Measurements from ENCODE around the gene ERF.

DNA sequence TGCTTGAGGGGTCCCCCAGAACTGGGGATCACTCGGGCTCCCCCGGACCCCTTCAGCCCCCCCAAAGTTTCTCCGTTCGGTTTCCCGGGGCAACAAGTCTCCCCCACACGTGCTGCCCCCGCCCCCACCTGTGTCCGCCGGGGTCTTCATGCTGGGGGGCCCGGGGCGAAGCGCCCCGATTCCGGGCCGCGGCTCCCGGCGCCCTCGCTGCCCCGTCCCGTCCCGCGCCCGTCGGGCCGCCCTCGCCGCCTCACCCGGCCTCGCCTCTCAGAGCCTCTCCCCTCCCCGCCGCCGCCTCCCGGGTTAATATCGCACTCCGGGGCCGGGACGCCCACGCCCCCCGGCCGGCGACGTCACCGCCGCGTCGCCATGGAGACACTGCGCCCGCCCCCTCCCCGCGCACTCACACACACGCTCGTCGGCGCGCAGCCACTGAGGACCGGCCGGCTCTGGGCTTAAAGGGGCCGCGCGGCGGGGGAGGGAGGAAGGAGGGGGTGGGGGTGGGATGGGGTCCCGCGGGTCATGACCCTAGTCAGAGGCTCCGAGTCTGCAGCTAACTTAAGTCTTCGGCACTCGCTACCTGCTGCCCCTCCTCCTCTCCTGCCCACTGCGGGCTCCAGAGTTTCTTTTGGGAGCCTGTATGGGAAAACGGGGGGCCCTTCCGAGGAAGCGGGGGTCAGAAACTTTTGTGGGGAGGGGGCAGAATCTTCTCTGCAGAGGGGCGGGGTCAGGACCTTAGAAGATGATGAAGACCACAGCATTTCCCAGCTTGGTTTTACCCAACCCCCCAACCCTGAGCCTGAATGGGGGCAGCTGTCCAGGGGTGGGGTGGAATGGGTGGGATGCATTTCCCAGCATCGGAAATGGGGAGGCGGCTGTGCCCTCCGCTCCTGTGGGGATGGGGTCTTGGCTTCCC lies at the start of gene ERF:
- TF ChIP-seq NFRKB (IDR thresholded peaks at IDR 0.05) (no peak), TARDBP (IDR thresholded peaks at IDR 0.05) (no peak), BHLHE40 (IDR thresholded peaks at IDR 0.05; ENCODE audit: borderline replicate concordance) (no peak), ELF4 (IDR thresholded peaks at IDR 0.05) (no peak), ARNT (IDR thresholded peaks at IDR 0.05) (no peak), SUZ12 (IDR thresholded peaks at IDR 0.05) (no peak), LEF1 (IDR thresholded peaks at IDR 0.05; ENCODE audit: borderline replicate concordance) (no peak), FOXA1 (IDR thresholded peaks at IDR 0.05) (no peak), ZNF384 (IDR thresholded peaks at IDR 0.05) (no peak), SP1 (IDR thresholded peaks at IDR 0.05) (no peak), FOXK2 (IDR thresholded peaks at IDR 0.05) (no peak), HDGF (IDR thresholded peaks at IDR 0.05; ENCODE audit: borderline replicate concordance) (no peak)
- TF ChIP-seq, protein P1, sequence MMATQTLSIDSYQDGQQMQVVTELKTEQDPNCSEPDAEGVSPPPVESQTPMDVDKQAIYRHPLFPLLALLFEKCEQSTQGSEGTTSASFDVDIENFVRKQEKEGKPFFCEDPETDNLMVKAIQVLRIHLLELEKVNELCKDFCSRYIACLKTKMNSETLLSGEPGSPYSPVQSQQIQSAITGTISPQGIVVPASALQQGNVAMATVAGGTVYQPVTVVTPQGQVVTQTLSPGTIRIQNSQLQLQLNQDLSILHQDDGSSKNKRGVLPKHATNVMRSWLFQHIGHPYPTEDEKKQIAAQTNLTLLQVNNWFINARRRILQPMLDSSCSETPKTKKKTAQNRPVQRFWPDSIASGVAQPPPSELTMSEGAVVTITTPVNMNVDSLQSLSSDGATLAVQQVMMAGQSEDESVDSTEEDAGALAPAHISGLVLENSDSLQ (IDR thresholded peaks at IDR 0.05): no peak
